ENCODE data around the gene TRPM3. TPM values are rescaled to one million over a fixed set of nuclear protein-coding genes. Genes with fewer than 3 reads are reported as not detected.

TRPM3 gene
- total and polyA plus RNA-seq, 2 of the 13 experiments (the other 11 are each of a cell fraction or from before 2014, with no cell fraction given) = not detected

DNA sequence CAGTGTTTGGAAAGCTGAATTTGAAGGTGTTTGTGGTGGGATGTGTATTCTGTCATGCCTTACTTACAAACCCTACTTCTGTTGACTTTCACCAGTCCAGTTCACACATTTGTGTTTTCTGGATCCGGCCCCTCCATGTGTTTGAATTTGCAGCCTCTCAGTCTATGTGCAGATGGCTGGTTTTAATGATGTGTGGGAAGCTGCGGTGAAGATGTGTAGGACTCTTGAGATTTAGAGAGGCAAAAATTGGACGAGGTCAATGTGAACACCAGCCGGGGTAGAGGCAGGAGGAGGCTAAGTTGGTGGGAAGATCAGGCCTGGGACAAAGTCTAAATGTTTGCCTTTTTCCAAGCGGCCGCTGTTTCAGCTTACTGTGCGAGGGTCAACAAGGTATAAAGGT is 591.6 kb downstream of the TRPM3 start (continued):
- TF ChIP-seq, protein P1, sequence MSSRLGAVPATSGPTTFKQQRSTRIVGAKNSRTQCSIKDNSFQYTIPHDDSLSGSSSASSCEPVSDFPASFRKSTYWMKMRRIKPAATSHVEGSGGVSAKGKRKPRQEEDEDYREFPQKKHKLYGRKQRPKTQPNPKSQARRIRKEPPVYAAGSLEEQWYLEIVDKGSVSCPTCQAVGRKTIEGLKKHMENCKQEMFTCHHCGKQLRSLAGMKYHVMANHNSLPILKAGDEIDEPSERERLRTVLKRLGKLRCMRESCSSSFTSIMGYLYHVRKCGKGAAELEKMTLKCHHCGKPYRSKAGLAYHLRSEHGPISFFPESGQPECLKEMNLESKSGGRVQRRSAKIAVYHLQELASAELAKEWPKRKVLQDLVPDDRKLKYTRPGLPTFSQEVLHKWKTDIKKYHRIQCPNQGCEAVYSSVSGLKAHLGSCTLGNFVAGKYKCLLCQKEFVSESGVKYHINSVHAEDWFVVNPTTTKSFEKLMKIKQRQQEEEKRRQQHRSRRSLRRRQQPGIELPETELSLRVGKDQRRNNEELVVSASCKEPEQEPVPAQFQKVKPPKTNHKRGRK (CRISPR knock-in tag; IDR thresholded peaks at IDR 0.05) = no peak
- TF ChIP-seq ZNF446 (CRISPR knock-in tag; IDR thresholded peaks at IDR 0.05) = no peak

DNA sequence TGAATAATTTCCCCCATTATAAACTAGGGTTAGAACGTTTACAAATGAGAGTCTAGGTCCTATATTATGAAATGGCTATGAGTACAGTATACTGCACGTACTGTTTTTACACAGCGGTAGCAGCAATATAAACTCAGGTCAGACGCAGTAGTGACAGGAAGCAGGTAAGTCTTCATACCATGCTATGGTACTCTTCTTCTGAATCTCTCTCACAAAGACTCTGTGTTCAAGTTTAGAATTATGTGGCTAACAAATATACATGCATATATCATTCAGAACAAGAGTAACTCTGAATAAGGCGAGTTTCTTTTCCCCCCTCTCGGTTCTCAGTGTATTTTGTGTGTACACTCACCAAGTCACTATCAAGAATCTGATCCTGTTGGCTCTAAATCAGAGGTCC is 592.0 kb downstream of the TRPM3 start:
- 50% methylated on average over 6 of the region's 6 CpGs for WGBS (ENCODE audit: low lambda C conversion rate)
- H3K9me3 ChIP-seq (ENCODE audit: low read length) = peaks cover 5% of the 10 kb centered on the region; the same call in 1 of the 2 replicates
- no peak overlapping the region for H3K4me3 ChIP-seq (replicated peaks in 1 of 3; ENCODE audit: insufficient read depth in 1 of 3, low read depth in 2 of 3, low read length in 3 of 3)
- no peak overlapping the region for H3K9ac ChIP-seq (ENCODE audit: insufficient read depth, low read depth, low read length)
- ChIA-PET POLR2A (no interaction called here), CTCF (ENCODE audit: low intra/inter-chr PET ratio, low total read pairs) (no interaction called here)
- in situ Hi-C loops (cut with HindIII; ENCODE audit: extremely low pct_ligation_motif_present, low pct_unique_long_range_greater_than_20kb) (no loop called here), intact Hi-C loops (cut with micrococcal nuclease; ENCODE audit: unreplicated experiment) (no loop called here)
- H4K20me1 ChIP-seq (ENCODE audit: insufficient read depth, low read length) = no peaks in the 10 kb centered on the region
- no peaks in the 10 kb centered on the region for H3K36me3 ChIP-seq (replicated peaks in 1 of 2; ENCODE audit: control insufficient read depth in 1 of 2, insufficient read depth in 2 of 2, low read length in 2 of 2)
- ATAC-seq = no peak
- BruUV-seq (replicated peaks) = no TSS peak
- no peak for DNase-seq (ENCODE audit: low spot score)
- no peak for TF ChIP-seq ZNF644 (CRISPR knock-in tag; IDR thresholded peaks at IDR 0.05; ENCODE audit: low read depth)
- TF ChIP-seq, protein P2, sequence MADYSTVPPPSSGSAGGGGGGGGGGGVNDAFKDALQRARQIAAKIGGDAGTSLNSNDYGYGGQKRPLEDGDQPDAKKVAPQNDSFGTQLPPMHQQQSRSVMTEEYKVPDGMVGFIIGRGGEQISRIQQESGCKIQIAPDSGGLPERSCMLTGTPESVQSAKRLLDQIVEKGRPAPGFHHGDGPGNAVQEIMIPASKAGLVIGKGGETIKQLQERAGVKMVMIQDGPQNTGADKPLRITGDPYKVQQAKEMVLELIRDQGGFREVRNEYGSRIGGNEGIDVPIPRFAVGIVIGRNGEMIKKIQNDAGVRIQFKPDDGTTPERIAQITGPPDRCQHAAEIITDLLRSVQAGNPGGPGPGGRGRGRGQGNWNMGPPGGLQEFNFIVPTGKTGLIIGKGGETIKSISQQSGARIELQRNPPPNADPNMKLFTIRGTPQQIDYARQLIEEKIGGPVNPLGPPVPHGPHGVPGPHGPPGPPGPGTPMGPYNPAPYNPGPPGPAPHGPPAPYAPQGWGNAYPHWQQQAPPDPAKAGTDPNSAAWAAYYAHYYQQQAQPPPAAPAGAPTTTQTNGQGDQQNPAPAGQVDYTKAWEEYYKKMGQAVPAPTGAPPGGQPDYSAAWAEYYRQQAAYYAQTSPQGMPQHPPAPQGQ (CRISPR knock-in tag; IDR thresholded peaks at IDR 0.05; ENCODE audit: borderline replicate concordance) = no peak
- no peak for TF ChIP-seq NFYC (CRISPR knock-in tag; IDR thresholded peaks at IDR 0.05)
- no peak for TF ChIP-seq KLF6 (CRISPR knock-in tag; IDR thresholded peaks at IDR 0.05)
- TF ChIP-seq ZNF670 (CRISPR knock-in tag; IDR thresholded peaks at IDR 0.05; ENCODE audit: borderline replicate concordance) = no peak
- TF ChIP-seq, protein P3, sequence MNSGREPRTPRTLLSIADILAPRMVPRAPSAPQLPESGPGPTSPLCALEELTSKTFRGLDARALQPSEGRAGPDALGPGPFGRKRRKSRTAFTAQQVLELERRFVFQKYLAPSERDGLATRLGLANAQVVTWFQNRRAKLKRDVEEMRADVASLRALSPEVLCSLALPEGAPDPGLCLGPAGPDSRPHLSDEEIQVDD (CRISPR knock-in tag; IDR thresholded peaks at IDR 0.05; ENCODE audit: borderline replicate concordance) = no peak
- TF ChIP-seq NRL (CRISPR knock-in tag; IDR thresholded peaks at IDR 0.05; ENCODE audit: borderline replicate concordance) = no peak
- TF ChIP-seq, protein P4, sequence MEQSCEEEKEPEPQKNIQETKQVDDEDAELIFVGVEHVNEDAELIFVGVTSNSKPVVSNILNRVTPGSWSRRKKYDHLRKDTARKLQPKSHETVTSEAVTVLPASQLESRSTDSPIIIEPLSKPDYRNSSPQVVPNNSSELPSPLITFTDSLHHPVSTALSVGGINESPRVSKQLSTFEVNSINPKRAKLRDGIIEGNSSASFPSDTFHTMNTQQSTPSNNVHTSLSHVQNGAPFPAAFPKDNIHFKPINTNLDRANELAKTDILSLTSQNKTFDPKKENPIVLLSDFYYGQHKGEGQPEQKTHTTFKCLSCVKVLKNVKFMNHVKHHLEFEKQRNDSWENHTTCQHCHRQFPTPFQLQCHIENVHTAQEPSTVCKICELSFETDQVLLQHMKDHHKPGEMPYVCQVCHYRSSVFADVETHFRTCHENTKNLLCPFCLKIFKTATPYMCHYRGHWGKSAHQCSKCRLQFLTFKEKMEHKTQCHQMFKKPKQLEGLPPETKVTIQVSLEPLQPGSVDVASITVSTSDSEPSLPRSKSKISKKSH (CRISPR knock-in tag; IDR thresholded peaks at IDR 0.05; ENCODE audit: borderline replicate concordance) = no peak
- no peak for TF ChIP-seq RFXANK (CRISPR knock-in tag; IDR thresholded peaks at IDR 0.05)
- no peak for FAIRE-seq
- no peaks in the 10 kb centered on the region for H3K4me1 ChIP-seq (ENCODE audit: insufficient read depth, low read length)
- H2AFZ ChIP-seq (ENCODE audit: low read length) = no peak overlapping the region
- H3K27ac ChIP-seq (ENCODE audit: extremely low read length, insufficient read depth, low read length) = no peak overlapping the region
- H3K4me2 ChIP-seq (ENCODE audit: low read depth, low read length) = no peak overlapping the region
- H3K27me3 ChIP-seq (ENCODE audit: control insufficient read depth in 1 of 2, insufficient read depth in 2 of 2, low read length in 2 of 2) = no peaks in the 10 kb centered on the region
- no peaks in the 10 kb centered on the region for H3K79me2 ChIP-seq (ENCODE audit: insufficient read depth, low read length)

Measured in HepG2 (cell line).